ENCODE data around the gene BNC1.

DNA sequence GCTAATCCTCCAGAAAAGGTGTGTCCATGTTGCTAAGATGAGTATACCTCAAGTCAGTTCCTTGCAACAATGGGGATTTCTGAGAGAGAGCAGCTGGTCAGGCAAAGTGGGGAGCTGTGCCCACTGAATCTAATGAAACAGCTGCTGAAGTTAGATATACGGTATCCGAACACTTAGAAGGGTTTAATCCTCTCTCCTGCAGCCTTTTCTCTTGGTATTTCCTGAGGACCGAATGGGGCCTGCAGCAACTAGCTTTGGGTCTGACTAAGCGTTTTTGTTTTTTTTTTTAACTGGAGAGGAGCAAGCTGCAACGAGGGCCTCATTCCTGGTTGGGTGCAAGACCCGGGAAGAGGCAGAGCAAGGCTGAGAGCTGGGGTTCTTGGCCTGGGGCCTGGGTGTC, 37.6 kb upstream of the BNC1 start:
- TF ChIP-seq CTCF (IDR thresholded peaks at IDR 0.05) (no peak), POLR2A (IDR thresholded peaks at IDR 0.05) (no peak)

Data from heart left ventricle (tissue), 13 donors.